Ishikawa (cell line): Measurements from ENCODE around the gene ANXA2R.

Experiments used
- CREB1 ChIP-seq: IDR thresholded peaks from 2 replicates; pipeline ENCODE4 v1.6.1; 2012; ENCODE audit warnings: low read depth
- EP300 ChIP-seq: IDR thresholded peaks from 2 replicates; pipeline ENCODE4 v1.6.1; 2012; ENCODE audit warnings: borderline replicate concordance
- FOXM1 ChIP-seq: IDR thresholded peaks from 2 replicates; pipeline ENCODE4 v1.6.1; 2012; ENCODE audit warnings: low read depth, borderline replicate concordance
- NFIC ChIP-seq: IDR thresholded peaks from 2 replicates; pipeline ENCODE4 v1.6.1; 2012
- RAD21 ChIP-seq: IDR thresholded peaks from 2 replicates; pipeline ENCODE4 v1.6.1; 2012; ENCODE audit warnings: low read depth
- TAF1 ChIP-seq: IDR thresholded peaks from 2 replicates; pipeline ENCODE4 v1.6.1; 2012; ENCODE audit warnings: low read depth, mild to moderate bottlenecking
- TCF12 ChIP-seq: IDR thresholded peaks from 2 replicates; pipeline ENCODE4 v1.6.1; 2012; ENCODE audit warnings: low read depth
- YY1 ChIP-seq: IDR thresholded peaks from 2 replicates; pipeline ENCODE4 v1.6.1; 2012; ENCODE audit warnings: low read depth
- TF ChIP-seq, protein P1 (sequence below): IDR thresholded peaks from 2 replicates; pipeline ENCODE4 v1.6.1; 2012
- TF ChIP-seq, protein P2 (sequence below): IDR thresholded peaks from 2 replicates; pipeline ENCODE4 v1.6.1; 2012; ENCODE audit warnings: low read depth, mild to moderate bottlenecking
- TF ChIP-seq, protein P3 (sequence below): IDR thresholded peaks from 2 replicates; pipeline ENCODE4 v1.6.1; 2012

DNA sequence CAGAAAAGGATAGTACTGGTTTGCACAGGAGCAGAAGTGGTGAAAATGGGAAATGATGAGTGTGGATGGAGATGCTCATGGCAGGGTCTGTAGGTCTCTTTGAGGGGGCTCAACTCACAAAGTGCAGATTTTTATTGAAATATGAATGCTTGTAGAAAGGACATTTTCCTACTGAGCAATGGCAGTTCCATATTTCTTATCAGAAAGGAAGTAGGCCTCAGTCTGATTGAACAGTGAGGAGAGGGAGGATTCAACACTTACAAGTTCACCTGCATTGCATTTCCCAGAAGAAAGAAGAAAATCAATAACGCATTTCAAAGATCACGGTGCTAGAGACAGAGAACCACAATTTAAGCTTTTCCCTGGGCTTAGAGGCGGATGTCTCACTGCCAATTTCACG, 49.2 kb downstream of the ANXA2R start:
- TF ChIP-seq, protein P1, sequence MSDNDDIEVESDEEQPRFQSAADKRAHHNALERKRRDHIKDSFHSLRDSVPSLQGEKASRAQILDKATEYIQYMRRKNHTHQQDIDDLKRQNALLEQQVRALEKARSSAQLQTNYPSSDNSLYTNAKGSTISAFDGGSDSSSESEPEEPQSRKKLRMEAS: no peak
- TF ChIP-seq CREB1 (no peak), RAD21 (no peak), FOXM1 (no peak), EP300 (no peak), TAF1 (no peak), NFIC (no peak), YY1 (no peak), TCF12 (no peak)
- TF ChIP-seq, protein P2, sequence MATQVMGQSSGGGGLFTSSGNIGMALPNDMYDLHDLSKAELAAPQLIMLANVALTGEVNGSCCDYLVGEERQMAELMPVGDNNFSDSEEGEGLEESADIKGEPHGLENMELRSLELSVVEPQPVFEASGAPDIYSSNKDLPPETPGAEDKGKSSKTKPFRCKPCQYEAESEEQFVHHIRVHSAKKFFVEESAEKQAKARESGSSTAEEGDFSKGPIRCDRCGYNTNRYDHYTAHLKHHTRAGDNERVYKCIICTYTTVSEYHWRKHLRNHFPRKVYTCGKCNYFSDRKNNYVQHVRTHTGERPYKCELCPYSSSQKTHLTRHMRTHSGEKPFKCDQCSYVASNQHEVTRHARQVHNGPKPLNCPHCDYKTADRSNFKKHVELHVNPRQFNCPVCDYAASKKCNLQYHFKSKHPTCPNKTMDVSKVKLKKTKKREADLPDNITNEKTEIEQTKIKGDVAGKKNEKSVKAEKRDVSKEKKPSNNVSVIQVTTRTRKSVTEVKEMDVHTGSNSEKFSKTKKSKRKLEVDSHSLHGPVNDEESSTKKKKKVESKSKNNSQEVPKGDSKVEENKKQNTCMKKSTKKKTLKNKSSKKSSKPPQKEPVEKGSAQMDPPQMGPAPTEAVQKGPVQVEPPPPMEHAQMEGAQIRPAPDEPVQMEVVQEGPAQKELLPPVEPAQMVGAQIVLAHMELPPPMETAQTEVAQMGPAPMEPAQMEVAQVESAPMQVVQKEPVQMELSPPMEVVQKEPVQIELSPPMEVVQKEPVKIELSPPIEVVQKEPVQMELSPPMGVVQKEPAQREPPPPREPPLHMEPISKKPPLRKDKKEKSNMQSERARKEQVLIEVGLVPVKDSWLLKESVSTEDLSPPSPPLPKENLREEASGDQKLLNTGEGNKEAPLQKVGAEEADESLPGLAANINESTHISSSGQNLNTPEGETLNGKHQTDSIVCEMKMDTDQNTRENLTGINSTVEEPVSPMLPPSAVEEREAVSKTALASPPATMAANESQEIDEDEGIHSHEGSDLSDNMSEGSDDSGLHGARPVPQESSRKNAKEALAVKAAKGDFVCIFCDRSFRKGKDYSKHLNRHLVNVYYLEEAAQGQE: no peak
- TF ChIP-seq, protein P3, sequence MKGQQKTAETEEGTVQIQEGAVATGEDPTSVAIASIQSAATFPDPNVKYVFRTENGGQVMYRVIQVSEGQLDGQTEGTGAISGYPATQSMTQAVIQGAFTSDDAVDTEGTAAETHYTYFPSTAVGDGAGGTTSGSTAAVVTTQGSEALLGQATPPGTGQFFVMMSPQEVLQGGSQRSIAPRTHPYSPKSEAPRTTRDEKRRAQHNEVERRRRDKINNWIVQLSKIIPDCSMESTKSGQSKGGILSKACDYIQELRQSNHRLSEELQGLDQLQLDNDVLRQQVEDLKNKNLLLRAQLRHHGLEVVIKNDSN: no peak
